ENCODE data around the gene SEC14L6.
A peak's percentile ranks its signal among the peaks of the same experiment; 100 is the strongest.

The SEC14L6 gene

DNA sequence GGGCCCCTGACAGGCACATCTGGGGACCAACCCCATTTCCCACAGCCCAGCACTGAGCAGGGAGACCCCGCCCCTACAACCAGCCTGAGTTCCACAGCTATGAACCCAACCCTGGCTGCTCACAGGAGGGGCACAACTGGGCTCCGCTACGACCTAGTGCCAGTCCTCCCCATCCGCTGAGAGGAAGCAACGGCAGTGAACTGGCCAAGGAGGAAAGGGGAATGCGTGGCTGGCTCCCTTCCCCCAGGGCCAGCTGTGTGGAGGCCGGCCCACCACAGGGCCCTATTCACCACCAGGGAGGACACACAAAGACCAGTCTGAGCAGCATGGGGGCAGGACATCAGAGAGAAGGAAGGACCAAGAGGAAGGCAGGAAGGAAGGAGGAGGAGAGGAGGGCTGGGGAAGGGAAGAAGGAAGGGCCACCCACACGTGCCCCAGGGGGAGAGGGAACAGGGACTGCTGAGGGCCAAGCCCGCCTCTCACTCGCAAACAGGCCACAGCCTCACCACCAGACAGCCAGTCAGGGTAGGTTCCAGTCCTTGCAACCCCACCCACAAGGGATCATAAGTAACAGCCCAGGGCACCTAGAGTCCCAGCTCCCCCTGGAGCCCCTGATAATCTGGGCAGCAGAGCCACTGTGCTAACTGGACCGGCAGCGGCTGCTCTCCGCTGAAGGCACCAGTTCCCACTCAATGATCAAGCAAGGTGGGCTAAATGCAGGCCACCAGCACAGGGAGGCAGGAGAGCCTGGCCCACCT is 36.4 kb upstream of the SEC14L6 start:
- ChIA-PET CTCF (interaction anchor here (0.6 kb wide), 1 partner anchor 26 kb away, joined by 4 read pairs; no protein-coding TSS in a partner anchor), POLR2A (ENCODE audit: low non-redundant PET) (no interaction called here)
- no peak overlapping the region for H3K27ac ChIP-seq

DNA sequence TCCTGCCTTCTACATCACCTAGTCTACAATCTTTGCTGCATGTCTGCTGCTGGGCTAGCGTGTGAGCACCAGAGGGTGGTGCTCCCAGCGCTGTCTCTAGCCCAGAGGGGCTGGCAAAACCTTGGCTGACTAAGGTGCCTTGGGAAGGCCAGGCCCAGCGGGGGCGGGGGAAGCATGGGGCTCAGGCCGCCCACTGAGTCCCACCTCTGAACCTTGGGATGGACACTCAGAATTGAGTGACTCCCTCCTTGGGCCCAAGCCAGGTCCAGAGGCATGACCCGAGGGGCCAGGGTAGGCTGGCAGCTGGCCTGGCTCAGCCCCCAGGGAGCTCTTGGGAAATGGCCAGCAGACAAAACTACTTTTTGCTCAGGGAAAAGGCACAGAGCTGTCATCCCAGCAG is 35.5 kb upstream of the SEC14L6 start:
- ChIA-PET CTCF (no interaction called here), POLR2A (ENCODE audit: low non-redundant PET) (interaction anchor here (0.5 kb wide), 1 partner anchor 12 kb away, joined by 4 read pairs; no protein-coding TSS in a partner anchor)
- TF ChIP-seq CTCF (conservative IDR thresholded peaks at IDR 0.05; ENCODE audit: low read depth) = no peak

More for the DNA sequence above, 36.4 kb upstream of the SEC14L6 start:
- TF ChIP-seq CTCF (conservative IDR thresholded peaks at IDR 0.05; ENCODE audit: low read depth) = no peak
- DNase-seq (ENCODE audit: low spot score) = no peak

GRCh38 chr22:30580896-30581295 is 34.4 kb upstream of the SEC14L6 start:
- no peak for TF ChIP-seq CTCF (conservative IDR thresholded peaks at IDR 0.05; ENCODE audit: low read depth)
- CTCF ChIA-PET = no interaction called here

More for the DNA sequence above, 35.5 kb upstream of the SEC14L6 start:
- no peak for DNase-seq (ENCODE audit: low spot score)
- no peak overlapping the region for H3K27ac ChIP-seq

GRCh38 chr22:30578481-30578880 is 31.9 kb upstream of the SEC14L6 start:
- TF ChIP-seq CTCF (conservative IDR thresholded peaks at IDR 0.05; ENCODE audit: low read depth) = no peak
- ChIA-PET CTCF (no interaction called here), POLR2A (ENCODE audit: low non-redundant PET) (no interaction called here)
- DNase-seq (ENCODE audit: low spot score) = no peak
- H3K27ac ChIP-seq = peak overlapping the region; percentile 44

More at GRCh38 chr22:30580896-30581295, 34.4 kb upstream of the SEC14L6 start:
- no peak overlapping the region for H3K27ac ChIP-seq
- POLR2A ChIA-PET (ENCODE audit: low non-redundant PET) = no interaction called here
- no peak for DNase-seq (ENCODE audit: low spot score)

GRCh38 chr22:30575859-30576258 is 29.3 kb upstream of the SEC14L6 start:
- ChIA-PET POLR2A (ENCODE audit: low non-redundant PET) (no interaction called here), CTCF (no interaction called here)
- peak overlapping the region; percentile 8 for H3K27ac ChIP-seq
- DNase-seq (ENCODE audit: low spot score) = no peak
- TF ChIP-seq CTCF (conservative IDR thresholded peaks at IDR 0.05; ENCODE audit: low read depth) = no peak

DNA sequence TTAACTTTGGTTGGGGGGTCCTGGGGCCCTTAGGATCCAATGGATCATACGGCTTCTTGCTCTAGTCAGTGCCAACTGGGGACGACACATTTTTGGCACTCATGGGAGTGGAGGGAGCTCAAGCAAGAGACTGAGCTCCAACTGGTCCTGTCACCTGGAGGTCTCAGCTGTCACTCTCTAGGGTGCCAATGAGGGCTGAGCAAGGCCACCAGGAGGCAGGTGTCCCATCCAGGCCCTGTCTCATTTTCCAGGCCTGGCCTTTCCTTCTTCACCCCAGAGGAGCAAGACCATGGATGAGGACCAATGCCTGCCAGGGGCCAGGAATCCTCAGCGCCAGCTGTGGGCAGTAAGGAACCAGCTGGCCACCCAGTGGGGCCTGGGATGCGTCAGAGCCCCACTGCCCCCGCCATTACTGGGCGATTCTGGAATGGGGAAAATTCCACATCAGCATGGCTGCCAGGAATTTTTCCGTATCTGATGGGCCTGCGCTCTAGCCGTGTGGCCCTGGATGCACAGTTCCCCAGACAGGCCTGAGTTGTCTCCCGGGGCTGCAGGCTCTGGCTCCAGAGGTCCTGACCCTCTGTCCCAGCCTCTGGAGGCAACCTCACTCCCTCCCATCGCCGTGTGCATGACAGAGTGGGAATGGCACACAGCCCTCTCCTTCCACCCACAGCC is 28.6 kb upstream of the SEC14L6 start:
- no peak for TF ChIP-seq CTCF (conservative IDR thresholded peaks at IDR 0.05; ENCODE audit: low read depth)
- POLR2A ChIA-PET (ENCODE audit: low non-redundant PET) = no interaction called here
- no peak for DNase-seq (ENCODE audit: low spot score)
- CTCF ChIA-PET = no interaction called here
- H3K27ac ChIP-seq = peak overlapping the region; percentile 8
